Stimulated activated CD4-positive, alpha-beta T cell treated with anti-CD3 and anti-CD28 coated beads, Interleukin-15, amount 100 ng/mL, for 48 hours (primary cell): ENCODE results near the gene PLAGL2.
"Not testable (repeated sequence)": the region's sequence is repeated elsewhere in the genome, so short reads cannot be mapped to it uniquely, and the experiment has no call there.

Experiments
- DNase-seq, 2 donors: peaks; one replicate each; pipeline ENCODE4 v3.0.0-alpha.2; 2020; ENCODE audit warnings: low read depth in 2 of 2

The PLAGL2 gene

DNA sequence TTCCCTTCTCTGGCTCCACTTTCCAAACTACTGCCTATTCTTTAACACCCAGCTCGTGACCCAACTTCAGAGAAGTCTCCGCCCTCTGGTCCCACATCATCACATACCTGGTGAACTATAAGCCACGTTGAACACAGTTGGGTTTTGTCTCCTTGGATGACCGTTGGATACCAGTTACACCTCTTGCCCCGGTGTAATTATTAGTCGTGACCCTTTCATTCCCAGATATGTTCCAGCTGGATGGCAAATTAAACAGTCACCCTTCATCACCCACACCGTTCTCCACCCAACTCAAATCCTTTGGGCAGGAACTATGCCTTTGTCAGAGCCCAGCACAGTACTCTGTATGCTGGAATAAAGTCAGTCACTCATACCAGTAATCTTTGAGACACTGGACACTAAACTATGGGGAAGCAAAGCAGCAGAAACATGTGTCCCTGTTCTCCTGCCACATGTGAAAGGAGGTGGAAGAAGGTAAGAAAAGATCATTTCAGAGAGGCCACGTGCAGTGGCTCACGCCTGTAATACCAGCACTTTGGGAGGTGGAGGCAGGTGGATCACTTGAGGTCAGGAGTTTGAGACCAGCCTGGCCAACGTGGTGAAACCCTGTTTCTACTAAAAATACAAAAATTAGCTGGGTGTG lies 22.5 kb downstream of the PLAGL2 start:
- no peak for DNase-seq

DNA sequence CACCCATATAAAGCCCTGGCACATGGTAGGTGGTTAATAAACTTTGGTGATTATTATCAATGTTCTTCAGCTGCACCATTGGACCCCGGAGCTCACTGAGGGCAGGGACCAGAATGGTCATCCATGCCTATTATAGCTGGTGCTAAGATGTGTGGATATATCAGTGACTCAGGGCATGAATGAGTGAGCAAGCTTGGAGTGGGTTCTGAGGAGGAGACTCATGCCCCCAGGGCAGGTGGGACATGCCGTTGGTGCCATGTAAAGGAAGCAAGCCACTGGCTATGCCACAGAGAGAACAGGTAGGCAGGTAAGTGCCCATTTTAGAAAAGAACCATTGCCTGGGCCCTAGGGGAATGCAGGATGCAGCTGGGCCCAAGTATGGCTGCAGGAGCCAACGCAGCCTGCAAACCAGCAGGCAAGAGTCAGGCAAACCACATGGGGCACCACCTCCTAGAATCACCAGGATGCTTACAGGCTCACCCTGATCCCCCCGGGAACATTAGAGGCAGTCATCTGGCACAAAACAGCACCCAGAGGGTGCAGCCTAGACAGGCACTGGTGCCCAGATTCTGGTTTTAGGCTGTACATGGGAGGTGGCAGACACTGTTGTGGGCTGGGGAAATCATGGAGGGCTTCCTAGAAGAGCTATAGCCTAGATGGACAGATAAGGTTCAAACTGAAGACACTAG lies 23.5 kb downstream of the PLAGL2 start:
- no peak for DNase-seq

DNA sequence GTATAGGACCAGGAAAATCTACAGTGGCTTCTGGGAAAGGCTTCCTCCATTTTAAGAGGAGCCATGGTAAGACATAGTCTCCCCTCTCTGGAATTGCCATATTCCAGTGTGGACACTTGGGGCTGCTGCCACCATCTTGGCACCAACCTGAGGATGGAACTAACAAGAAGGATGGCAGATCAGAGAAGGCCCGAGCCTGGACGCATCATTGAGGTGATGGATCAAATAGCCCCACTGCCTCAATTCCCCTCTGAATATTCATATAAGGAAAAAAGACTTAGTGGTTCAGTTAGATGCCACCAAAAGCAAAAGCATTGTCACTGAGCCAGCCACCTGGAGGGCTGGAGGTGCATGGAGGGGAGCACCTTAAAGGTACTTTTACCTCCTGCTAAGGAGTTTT lies 25.9 kb downstream of the PLAGL2 start:
- DNase-seq = no peak

DNA sequence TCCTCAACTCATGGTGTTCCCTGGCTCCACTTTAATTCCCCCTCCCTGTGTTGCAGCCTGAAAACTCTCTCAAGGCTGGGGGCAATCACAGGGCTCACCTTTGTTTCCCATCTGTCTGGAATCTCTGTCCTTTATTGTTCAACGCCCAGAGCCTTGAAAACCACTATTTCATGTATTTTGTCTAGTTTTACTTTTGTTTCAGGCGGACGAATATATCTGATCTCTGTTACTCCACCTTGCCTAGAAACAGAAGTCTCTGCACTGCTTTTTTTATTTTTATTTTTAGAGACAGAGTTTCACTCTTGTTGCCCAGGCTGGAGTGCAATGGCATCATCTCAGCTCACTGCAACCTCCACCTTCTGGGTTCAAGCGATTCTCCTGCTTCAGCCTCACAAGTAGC lies 27.6 kb downstream of the PLAGL2 start:
- DNase-seq = no peak

DNA sequence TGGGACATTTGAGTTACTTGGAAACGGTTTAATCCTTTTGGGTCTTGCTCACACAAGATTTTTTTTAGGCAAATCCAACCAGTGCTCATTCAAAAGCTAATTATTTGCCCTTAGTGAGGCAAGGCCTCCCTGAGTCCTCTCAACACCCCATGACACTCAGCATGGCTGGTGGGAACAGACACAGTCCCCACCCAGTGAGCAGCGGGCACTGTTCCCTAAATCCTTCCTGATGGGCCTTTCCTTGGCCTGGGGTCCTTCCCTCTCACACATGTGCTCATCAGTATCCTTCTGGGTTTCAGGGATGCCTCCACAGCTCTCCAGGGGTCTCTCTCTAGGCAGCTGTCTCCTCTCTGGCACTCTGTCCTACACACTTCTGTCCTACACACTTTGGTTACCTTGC lies 28.0 kb downstream of the PLAGL2 start:
- no peak for DNase-seq

DNA sequence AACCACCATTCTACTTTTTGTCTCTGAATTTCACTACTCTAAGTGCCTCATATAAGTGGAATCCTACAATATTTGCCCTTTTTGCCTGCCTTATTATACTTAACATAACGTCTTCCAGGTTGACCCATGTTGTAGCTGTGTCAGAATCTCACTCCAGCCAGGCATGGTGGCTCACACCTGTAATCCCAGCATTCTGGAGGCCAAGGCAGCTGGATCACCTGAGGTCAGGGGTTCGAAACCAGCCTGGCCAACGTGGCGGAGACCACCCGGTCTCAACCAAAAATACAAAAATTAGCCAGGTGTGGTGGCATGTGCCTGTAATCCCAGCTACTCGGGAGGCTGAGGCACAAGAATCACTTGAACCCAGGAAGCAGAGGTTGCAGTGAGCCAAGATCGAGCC lies 29.8 kb downstream of the PLAGL2 start:
- DNase-seq = not testable (repeated sequence)

DNA sequence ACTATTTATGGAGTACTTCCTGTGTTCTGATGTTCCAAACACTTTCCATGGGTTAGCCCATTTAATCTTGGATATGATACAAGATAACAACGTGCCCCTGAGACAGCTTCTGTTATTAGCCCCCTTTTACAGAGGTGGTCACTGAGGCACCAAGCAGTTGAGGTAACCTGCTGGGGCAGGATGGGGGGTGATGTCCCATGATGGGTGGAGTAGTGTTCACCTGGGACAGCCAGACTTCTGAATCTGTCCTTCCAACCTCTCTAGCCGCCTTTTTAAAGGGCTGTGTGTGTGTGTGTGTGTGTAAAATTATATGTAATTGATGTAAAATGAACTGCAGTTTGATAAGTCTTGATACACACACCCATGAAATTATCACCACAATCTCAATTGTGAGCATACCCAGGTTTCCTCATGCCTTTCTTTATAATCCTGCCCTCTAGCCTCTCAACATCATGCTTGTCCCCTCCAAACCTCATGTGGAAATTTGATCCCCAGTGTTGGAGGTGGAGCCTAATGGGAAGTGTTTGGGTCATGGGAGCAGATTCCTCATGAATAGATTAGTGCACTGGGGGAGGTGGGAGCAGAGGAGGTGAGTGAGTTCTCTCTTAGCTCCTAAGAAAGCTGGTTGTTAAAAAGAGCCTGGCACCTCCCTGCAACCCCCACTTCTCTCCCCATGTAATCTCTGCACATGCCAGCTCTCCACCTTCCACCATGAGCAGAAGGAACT lies 39.2 kb downstream of the PLAGL2 start:
- DNase-seq = no peak

DNA sequence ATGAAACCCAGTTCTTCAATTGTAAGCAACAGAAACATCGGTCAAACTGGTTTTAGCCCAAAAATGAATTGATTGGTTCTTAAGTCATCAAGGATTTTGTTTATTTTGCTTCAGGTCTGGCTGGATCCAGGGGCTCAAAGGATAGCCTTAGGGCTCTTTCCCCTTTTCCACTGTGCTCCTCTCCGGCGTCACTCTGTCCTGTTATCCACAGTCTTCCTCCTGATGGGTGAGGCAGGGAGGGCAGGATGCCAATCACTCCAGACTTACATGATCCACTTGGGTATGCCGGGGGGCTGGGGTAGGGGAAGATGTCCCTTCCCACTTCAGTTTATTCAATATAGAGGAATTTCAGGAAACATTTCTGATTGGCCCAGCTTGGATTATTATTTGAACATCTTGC lies 40.0 kb downstream of the PLAGL2 start:
- no peak for DNase-seq

DNA sequence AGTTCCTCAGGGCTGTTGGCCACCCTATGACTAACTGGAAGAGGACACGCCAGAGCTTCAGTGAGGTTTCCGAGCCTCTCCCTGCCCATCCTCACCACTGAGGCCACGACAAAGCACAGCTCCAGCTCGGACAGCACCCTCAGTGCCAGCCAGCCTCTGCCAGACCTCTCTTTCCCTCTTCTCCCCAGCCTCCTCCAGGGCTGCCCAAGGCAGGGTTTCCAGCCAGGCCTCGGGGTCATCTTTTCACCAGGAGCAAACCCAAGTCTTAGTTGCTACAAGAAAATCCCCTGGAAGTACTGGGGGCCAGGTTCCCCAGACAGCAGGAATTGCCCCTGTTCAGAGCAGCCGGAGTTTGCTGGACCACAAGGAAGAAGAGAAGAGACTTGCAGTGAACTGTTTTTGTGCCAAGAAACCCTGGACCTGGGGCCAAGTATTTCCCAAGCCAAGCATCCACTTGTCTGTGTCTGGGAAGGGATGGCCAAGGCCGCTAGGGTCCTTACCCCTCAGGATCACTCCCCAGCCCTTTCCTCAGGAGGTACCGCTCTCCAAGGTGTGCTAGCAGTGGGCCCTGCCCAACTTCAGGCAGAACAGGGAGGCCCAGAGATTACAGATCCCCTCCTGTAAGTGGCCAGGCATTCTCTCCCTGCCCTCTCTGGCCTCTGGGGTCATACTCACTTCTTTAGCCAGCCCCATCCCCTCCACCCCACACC lies 41.6 kb downstream of the PLAGL2 start:
- DNase-seq = no peak

DNA sequence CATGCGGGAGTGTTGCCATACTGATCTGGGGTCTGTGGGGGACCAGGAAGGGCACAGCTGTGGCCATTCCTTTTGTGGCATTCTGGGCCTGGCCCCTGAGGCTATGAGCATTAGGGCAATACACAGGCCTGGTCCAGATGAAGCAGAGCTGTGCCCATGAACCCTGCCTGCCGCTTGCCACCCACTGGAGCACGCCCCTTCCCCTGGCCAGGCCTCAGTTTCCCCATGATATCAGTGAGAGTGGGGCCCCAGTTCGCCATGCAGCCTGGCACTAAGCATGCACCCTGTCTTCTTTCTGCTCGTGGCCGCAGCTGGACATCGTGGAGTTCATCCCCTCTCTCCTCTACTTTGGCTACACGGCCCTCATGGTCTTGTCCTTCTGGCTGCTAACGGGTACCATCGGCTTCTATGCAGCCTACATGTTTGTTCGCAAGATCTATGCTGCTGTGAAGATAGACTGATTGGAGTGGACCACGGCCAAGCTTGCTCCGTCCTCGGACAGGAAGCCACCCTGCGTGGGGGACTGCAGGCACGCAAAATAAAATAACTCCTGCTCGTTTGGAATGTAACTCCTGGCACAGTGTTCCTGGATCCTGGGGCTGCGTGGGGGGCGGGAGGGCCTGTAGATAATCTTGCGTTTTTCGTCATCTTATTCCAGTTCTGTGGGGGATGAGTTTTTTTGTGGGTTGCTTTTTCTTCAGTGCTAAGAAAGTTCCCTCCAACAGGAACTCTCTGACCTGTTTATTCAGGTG lies 42.4 kb downstream of the PLAGL2 start:
- DNase-seq = no peak

DNA sequence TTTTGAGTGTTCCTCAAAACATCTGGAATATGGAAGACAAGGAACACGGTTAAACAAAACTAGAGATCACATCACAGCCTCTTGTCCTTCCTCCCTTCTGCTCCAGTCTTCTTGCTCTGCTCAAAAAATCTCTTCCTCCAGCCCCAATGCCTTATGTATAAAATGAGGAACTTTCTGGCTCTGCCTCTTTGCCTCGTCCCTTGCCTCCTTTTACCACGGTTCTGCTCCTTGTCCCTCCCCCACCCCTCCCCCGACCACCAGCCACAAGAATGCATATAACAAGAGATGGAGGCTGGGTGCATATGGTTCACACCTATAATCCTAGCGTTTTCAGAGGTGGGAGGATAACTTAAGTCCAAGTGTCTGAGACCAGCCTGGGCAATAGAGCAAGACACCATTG lies 43.6 kb downstream of the PLAGL2 start:
- no peak for DNase-seq

DNA sequence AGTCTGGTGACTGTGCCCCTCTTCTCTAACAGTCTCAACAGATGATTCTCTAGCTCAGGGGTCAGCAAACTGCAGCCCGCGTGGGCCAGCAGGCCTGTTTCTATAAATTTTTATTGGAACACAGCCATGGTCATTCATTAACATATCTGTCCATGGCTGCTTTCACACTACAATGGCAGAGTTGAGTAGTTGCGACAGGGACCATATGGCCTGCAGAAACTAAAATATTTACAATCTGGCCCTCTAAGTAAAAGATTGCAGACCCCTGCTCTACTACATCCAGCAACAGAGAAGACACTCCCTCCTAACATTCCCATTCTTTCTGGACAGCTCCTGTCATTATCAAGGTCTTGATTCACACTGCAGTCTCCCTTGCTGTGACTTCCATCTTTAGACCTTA lies 45.2 kb downstream of the PLAGL2 start:
- no peak for DNase-seq

DNA sequence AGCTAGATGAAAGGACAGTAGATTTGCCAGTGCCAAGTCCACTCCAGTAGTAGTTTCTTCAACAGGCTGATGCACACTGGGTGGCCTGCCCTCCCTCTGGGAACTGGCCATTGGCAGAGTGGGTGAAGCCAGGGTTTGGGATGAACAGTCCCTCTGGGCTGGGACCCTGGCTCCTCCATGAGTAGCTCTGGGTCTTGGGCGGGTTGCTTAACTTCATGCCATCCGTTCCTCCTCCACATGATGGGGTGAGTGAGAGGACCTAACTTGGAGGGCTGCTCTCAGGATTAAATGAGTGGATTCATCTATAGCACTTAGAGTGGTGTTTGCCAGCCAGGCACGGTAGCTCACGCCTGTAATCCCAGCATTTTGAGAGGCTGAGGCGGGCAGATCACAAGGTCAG lies 47.2 kb downstream of the PLAGL2 start:
- DNase-seq = no peak

DNA sequence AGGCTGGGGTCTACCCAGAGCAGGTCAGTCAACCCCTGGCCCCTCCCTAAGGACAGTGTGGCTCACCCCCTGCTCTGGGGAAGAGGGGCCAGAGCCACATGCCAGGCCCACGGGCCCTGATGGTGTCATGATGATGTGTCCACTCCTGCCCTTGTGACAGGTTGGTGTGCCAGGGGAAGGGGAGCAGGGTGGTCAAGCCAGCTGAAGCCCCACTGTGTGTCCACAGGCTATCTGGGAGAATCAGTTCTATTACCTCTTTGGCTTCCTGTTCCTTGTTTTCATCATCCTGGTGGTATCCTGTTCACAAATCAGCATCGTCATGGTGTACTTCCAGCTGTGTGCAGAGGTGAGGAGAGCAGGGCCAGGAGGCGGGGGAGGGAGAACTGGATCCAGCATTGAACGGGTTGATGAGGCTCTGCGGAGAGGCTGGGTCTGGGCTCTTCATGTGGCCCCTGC lies 47.7 kb downstream of the PLAGL2 start:
- no peak for DNase-seq

DNA sequence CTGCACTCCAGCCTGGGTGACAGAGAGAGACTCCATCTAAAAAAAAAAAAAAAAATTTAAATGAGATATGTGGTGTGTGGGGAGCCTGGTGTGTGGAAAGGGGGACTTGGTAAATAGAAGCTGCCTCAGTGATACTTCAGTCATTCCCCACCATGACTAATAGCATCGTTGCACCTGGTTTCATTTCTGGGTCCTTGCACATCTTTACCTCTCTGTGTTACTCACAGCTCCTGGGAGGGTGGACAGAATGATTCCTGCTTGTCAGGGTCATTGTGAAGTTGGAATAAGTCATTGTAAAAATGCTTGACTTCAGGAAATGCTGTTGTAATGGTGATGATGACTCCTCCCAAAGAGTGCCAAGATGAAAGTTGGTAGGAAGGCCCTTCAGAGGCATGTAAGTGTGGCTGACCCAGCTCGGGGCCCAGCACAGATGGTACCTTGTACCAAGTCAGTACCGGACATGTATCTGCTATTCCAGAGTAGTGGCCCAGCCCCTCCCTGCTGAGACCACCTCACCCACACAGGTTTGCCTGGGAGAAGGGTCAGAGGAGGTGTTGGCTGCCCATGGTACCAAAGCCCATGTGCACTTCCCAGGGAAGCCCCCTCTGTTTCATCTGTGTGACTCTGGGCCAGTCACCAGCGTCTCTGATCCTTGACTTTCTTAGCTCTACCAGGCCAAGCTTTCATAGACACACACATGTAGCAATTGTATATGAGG lies 48.4 kb downstream of the PLAGL2 start:
- peak; percentile 4 to 5 for DNase-seq

DNA sequence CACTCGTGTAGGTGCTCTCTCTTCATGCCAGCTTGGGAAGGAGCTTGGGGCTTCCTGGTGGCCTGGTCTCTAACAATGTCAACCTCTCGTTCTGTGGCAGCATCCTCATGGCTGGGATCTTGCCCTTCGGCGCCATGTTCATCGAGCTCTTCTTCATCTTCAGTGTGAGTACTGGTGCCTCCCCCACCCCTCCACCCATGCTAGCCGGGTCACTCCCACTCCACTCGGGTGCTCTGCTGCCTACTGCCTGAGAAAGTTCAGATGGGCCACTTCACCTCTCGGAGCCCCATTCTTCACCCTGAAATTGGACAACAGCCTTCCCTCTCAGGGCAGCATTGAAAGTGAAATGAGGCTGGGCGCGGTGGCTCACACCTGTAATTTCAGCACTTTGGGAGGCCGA lies 49.2 kb downstream of the PLAGL2 start:
- DNase-seq = no peak

DNA sequence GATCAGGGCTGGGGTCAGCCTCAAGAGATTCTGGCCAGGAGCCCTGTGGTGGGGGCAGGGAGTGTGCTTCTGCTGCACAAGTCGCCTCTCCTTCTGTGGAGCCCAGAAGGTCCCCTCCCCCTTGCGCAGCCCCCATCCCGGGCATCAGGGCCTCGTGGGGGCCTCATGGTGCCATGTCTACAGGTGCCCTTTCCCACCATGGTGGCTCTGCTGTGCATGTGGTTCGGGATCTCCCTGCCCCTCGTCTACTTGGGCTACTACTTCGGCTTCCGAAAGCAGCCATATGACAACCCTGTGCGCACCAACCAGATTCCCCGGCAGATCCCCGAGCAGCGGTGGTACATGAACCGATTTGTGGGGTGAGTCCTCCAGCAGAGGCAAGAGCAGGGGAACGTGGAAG lies 49.9 kb downstream of the PLAGL2 start:
- no peak for DNase-seq

DNA sequence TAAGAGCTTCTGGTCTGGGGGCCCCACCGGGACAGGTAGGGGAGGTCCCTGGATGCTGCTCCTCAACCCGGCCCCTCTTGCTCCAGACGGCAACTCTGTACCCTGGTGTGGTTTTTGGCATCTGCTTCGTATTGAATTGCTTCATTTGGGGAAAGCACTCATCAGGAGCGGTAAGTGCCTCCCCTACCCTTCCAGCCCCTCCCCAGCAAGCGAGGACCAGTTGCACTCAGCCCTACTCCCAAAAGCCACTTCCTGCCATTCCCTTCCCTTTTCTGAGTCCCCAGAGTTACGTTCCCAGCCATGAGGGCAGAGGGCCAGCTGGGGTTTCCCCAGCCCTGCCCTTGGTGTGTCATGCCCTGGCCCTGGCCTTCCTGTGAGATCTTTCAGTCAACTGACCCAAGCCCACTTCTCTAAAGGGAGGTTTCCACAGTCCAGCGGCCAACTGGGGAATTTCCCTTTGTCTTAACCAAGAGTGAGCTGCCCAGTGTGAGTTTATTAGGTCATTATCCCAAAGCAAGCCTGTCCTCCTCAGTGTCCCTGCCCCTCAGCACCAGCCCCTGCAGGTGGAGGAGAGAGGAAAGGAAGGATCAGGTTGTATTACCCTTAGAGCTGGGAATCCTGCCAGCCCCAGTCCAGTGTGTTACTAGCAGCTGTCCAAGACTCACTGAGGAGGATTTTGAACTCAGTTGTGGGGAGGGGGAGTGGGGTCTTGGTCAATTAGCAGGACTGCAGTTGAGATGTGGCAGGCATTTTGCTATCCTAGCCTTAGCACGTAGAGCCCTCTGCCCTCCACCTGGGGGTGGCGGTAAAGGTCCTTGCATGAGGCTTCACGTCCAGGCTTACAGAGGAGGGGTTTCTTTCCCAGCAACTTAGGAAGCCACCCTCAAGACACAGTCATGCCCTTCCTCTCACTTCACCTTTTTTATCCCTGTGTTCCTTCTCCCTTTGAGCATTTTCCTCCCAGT lies 52.2 kb downstream of the PLAGL2 start:
- peak in 1 of 2 donors; percentile 13 for DNase-seq

DNA sequence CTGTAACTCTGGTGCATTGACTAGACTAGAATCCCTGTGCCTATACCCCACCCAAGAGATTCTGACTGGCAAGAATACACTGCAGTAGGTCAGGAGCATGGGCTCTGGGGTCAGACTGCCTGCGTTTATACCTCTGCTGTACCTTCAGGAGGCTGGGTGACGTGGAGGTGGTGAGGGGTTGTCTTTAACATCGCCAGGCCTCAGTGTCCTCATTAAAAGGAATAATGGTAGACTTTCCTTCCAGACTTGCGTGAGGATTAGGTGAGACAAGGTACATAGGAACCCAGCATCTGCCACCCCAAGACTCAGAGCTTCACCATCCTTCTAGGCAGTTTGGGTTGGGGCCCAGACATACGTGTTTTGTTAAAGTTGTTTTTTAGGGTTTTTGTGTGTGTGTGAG lies 53.8 kb downstream of the PLAGL2 start:
- DNase-seq = no peak

DNA sequence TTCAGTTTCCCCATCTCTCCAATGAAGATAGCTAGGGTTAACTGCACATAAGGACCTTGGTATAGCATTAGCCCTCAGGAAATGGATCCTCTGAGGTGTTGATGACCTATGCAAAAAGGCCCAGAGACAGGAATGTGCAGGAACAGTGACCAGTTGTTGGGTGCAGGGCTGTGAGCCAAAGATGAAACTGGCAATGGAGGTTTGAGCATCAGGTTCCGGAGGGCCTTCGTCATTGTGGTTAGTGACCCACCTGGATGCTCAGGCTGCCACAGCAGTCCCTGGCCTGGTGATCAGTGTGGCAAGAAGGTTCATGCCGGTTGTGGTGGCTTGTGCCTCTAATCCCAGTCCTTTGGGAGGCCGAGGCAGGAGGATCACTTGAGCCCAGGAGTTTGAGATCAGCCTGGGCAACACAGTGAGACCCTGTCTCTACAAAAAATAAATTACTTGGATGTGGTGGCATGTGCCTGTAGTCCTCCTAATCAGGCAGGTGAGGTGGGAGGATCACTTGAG lies 54.3 kb downstream of the PLAGL2 start:
- no peak for DNase-seq
